Lung (tissue), 12 donors: Measurements from ENCODE around the gene TGFB1. TPM values are rescaled to one million over a fixed set of nuclear protein-coding genes. Genes with fewer than 3 reads are reported as not detected.
"Not testable (repeated sequence)": the region's sequence is repeated elsewhere in the genome, so short reads cannot be mapped to it uniquely, and the experiment has no call there.

Source experiments
- ATAC-seq: fragments of 200-7000 bp; cut with Tn5 transposase; one replicate; pipeline ENCODE4 v1.9.1; 2020; ENCODE audit warnings: moderate number of reproducible peaks; ENCODE audit not compliant: insufficient read depth, low FRiP score
- DNase-seq, 3 donors: peaks; one replicate each; pipeline ENCODE4 v3.0.0-alpha.2; 2013 to 2017
- H3K27ac ChIP-seq, 2 donors: one replicate each; pipeline ENCODE4 v1.5.1; 2013; ENCODE audit warnings: mild to moderate bottlenecking in 2 of 2, moderate library complexity in 2 of 2, control low read depth in 1 of 2, inconsistent platforms in 1 of 2, low read depth in 1 of 2, low read length in 1 of 2
- H3K27me3 ChIP-seq, 3 donors: one replicate each; pipeline ENCODE4 v1.5.1; 2013; ENCODE audit warnings: low read length in 2 of 3; ENCODE audit not compliant: control insufficient read depth in 3 of 3, insufficient read depth in 3 of 3
- H3K36me3 ChIP-seq, 4 donors: one replicate each; pipeline ENCODE4 v1.5.1; 2013; ENCODE audit warnings: low read length in 4 of 4, mild to moderate bottlenecking in 1 of 4, moderate library complexity in 1 of 4; ENCODE audit not compliant: control insufficient read depth in 4 of 4, insufficient read depth in 4 of 4
- H3K4me1 ChIP-seq, 5 donors: one replicate each; pipeline ENCODE4 v1.5.1; 2013; ENCODE audit warnings: low read length in 5 of 5, mild to moderate bottlenecking in 2 of 5, moderate library complexity in 1 of 5; ENCODE audit not compliant: control insufficient read depth in 5 of 5, insufficient read depth in 5 of 5
- H3K4me3 ChIP-seq: one replicate; pipeline ENCODE4 v1.5.1; 2013; ENCODE audit warnings: mild to moderate bottlenecking, control low read depth, moderate library complexity
- H3K9ac ChIP-seq, 2 donors: one replicate each; pipeline ENCODE4 v1.5.1; 2013; ENCODE audit warnings: low read length in 2 of 2, control low read depth in 1 of 2; ENCODE audit not compliant: insufficient read depth in 1 of 2
- H3K9me3 ChIP-seq, 4 donors: one replicate each; pipeline ENCODE4 v1.5.1; 2013; ENCODE audit warnings: low read length in 3 of 4, mild to moderate bottlenecking in 1 of 4, moderate library complexity in 1 of 4; ENCODE audit not compliant: control insufficient read depth in 4 of 4, insufficient read depth in 3 of 4
- WGBS, 2 donors: extraction: QIAGEN DNeasy Blood & Tissue Kit; methylation state at CpG; one replicate each; pipeline ENCODE4 v1.1.7; 2013; 5-methylcytosine and 5-hydroxymethylcytosine counted together
- polyA plus RNA-seq, 2 donors: library from polyadenylated mRNA; stranded (reverse); fragments of 200-250 nt; gene quantifications; one replicate each; pipeline ENCODE4 v1.2.1, GENCODE V29; 2013
- total RNA-seq, 2 donors: library from RNA; depleted of rRNA in 1 of 2; stranded (reverse); fragments of >200 nt in 1 of 2; gene quantifications; one replicate each; pipeline ENCODE4 v1.2.1, GENCODE V29; 2014 to 2021
- TF ChIP-seq, protein P1 (sequence below): IDR thresholded peaks from 2 replicates; pipeline ENCODE4 v1.5.1; 2012; ENCODE audit warnings: mild to moderate bottlenecking; ENCODE audit errors: control extremely low read depth, extremely low read depth
- donor health status: control.
- donor health status: control.
- donor health status: Bipolar disorder and iron deficiency.
- donor health status: healthy.
- donor health status: DM: yes; HTN: yes; CAD: no.

Gene TGFB1
- total and polyA plus RNA-seq, 4 donors, result 18.0 to 88.8 (median 47.6) TPM

DNA sequence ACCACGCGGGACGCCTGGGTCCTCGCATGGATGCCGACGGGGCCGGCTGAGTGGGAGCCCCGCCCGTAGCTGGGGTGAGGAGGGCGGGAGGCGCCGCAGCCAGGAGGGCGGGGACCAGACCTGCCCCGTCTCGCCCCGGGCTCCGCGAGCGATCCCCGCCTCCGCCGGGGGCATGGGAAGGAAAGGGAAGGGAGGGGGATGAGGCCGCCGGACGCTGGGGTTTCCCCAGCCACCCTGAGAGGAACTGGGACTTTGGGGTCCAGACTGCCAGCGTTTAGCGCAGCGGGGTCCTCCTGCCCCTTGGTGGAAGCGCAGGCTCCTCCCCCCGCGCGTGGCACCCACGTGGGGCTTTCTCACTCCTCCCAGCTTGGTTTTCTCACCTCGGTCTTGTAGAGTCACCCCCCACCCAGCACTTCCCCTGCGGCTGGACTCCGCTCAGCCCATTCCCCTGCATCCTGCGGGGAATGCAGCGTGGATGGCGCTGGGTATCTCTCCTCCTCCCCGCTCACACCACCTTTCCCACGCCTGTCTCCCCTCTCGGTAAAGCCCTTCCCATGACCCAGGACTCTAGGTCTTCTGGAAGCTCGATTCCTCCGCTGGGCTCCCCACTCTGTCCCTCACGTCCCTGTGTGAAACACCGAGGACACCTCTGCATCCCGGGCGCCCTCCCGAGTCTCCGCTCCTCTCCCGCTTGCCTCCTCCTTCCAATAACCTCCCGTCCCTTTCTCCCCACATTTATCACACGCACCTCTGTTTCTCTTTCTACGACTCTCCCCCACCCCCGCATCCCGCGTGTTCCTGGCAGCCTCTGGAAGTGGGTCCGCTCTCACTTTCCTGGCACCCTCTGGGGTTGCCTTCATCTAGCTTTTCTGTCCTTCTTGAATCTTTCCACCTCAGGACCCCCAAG, 2.1 kb downstream of the TGFB1 start:
- peaks cover 0 to 32% (median 9%) of the 10 kb centered on the region in 5 donors for H3K4me1 ChIP-seq
- WGBS, 2 donors, result 0% methylated on average over 55 to 58 of the region's 58 CpGs
- ATAC-seq (peak; percentile 51), DNase-seq (peak in 2 of 3 donors; percentile 17 to 33)
- H3K36me3 ChIP-seq, result peaks cover 0 to 2% (median 0%) of the 10 kb centered on the region in 4 donors
- H3K9me3 ChIP-seq, result peaks cover 0 to 2% (median 0%) of the 10 kb centered on the region in 4 donors
- H3K4me3 ChIP-seq, result peak overlapping the region; percentile 85
- TF ChIP-seq, protein P1, sequence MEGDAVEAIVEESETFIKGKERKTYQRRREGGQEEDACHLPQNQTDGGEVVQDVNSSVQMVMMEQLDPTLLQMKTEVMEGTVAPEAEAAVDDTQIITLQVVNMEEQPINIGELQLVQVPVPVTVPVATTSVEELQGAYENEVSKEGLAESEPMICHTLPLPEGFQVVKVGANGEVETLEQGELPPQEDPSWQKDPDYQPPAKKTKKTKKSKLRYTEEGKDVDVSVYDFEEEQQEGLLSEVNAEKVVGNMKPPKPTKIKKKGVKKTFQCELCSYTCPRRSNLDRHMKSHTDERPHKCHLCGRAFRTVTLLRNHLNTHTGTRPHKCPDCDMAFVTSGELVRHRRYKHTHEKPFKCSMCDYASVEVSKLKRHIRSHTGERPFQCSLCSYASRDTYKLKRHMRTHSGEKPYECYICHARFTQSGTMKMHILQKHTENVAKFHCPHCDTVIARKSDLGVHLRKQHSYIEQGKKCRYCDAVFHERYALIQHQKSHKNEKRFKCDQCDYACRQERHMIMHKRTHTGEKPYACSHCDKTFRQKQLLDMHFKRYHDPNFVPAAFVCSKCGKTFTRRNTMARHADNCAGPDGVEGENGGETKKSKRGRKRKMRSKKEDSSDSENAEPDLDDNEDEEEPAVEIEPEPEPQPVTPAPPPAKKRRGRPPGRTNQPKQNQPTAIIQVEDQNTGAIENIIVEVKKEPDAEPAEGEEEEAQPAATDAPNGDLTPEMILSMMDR, result no peak
- H3K27ac ChIP-seq, result peak overlapping the region in 1 of 2 donors; percentile 57
- peaks cover 0 to 15% (median 0%) of the 10 kb centered on the region in 3 donors for H3K27me3 ChIP-seq
- no peak overlapping the region for H3K9ac ChIP-seq

DNA sequence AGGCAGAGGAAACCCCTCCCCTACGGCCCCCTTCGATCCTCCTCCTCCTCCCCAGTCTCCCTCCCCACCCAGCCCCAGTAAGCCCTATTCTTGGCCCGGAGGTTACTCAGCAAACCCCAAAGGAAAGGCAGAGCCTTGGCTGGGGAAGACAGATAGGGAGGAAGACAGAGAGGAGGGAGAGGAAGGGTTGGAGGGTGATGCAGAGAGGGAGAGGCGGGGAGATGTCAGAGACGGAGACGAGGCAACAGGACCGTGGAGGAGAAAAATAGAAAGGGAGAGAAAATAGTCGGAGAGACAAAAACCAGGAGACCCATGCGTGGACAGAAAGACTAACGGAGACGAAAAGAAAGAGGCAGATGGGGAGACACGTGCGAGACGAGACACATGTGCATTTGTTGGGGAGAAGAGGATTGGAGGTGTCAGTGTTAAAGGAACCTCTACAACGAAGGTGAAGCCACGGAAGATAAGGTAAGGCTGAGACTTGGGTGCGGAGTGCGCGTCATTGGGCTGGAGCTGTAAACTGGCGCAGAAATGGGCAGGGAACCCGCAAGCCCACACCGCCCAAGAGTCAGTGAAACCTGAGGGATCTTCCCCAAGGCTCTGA, 2.9 kb downstream of the TGFB1 start:
- Histone ChIP-seq H3K4me3 (peak overlapping the region; percentile 85), H3K27me3 (peaks cover 0 to 15% (median 0%) of the 10 kb centered on the region in 3 donors), H3K9ac (peak overlapping the region in 1 of 2 donors; percentile 19), H3K4me1 (peaks cover 0 to 32% (median 9%) of the 10 kb centered on the region in 5 donors), H3K27ac (peak overlapping the region in 1 of 2 donors; percentile 57), H3K9me3 (peaks cover 0 to 2% (median 0%) of the 10 kb centered on the region in 4 donors), H3K36me3 (peaks cover 0 to 2% (median 0%) of the 10 kb centered on the region in 4 donors)
- TF ChIP-seq, protein P1, result no peak
- WGBS, 2 donors, result 4 to 6% methylated on average over 22 of the region's 22 CpGs
- DNase-seq (peak in 1 of 3 donors; percentile 11), ATAC-seq (no peak)

DNA sequence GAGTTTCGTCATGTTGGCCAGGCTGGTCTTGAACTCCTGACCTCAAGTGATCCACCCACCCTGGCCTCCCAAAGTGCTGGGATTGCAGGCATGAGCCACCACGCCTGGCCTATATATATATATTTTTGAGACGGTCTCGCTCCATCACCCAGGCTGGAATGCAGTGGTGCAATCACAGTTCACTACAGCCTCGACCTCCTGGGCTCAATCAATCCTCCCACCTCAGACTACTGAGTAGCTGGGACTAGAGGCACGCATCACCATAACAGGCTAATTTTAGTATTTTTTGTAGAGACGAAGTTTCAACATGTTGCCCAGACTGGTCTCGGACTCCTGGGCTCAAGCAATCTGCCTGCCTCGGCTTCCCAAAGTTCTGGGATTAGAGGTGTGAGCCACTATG, 6.8 kb downstream of the TGFB1 start:
- peaks cover 1 to 21% (median 7%) of the 10 kb centered on the region in 4 donors for H3K36me3 ChIP-seq
- not testable (repeated sequence) for ATAC-seq, DNase-seq, H3K27me3 ChIP-seq, H3K9ac ChIP-seq, H3K27ac ChIP-seq, H3K4me3 ChIP-seq, H3K9me3 ChIP-seq, H3K4me1 ChIP-seq
- WGBS, 2 donors, result 95 to 96% methylated on average over 9 of the region's 9 CpGs

DNA sequence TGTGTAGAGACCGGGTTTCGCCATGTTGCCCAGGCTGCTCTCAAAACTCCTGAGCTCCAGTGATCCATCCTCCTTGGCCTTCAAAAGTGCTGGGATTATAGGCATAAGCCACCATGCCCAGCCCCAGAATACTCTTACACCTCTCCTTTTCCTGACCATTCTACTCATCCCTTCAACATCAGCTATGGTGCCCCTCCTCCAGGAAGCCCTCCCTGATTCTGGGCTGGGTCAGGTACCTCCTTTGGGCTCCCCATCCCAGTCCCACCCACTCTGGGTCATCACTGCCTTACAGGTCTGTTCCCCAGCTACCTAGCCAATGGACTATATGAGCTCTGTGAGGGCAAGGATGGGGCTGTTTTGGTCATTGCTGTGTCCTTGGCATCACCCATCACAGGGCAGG, 9.6 kb downstream of the TGFB1 start:
- 94 to 100% methylated on average over 2 of the region's 2 CpGs for WGBS, 2 donors
- Histone ChIP-seq H3K27me3 (no peaks in the 10 kb centered on the region), H3K9me3 (no peaks in the 10 kb centered on the region), H3K4me1 (no peaks in the 10 kb centered on the region), H3K9ac (no peak overlapping the region), H3K4me3 (no peak overlapping the region), H3K36me3 (peaks cover 4 to 25% (median 8%) of the 10 kb centered on the region in 4 donors), H3K27ac (no peak overlapping the region)
- DNase-seq (no peak), ATAC-seq (no peak)
- TF ChIP-seq, protein P1, result no peak
